Heart left ventricle (tissue), 16 donors: ENCODE measurements around the gene MPRIP. TPM values are rescaled to one million over a fixed set of nuclear protein-coding genes. Genes with fewer than 3 reads are reported as not detected.
A peak's percentile ranks its signal among the peaks of the same experiment; 100 is the strongest.

Source experiments
- ATAC-seq, 4 donors: fragments of 200-7000 bp; cut with Tn5 transposase; one replicate each; pipeline ENCODE4 v1.9.1; 2020 to 2022; ENCODE audit warnings: moderate library complexity in 4 of 4, mild to moderate bottlenecking in 3 of 4, moderate number of reproducible peaks in 1 of 4
- DNase-seq, 5 donors: peaks; one replicate each; pipeline ENCODE4 v3.0.0-alpha.2; 2020
- H3K27ac ChIP-seq, 12 donors: fragments of 200-600 bp; sonication (generic) in 4 of 12; one replicate each; pipeline versions ENCODE4 v1.5.0 to v1.8.0; 2016 to 2022; ENCODE audit warnings: mild to moderate bottlenecking in 2 of 12
- H3K27me3 ChIP-seq, 9 donors: fragments of 200-600 bp; sonication (generic) in 2 of 9; one replicate each; pipeline versions ENCODE4 v1.5.1 to v1.8.0; 2016 to 2022; ENCODE audit warnings: mild to moderate bottlenecking in 3 of 9
- H3K36me3 ChIP-seq, 9 donors: fragments of 200-600 bp; sonication (generic) in 2 of 9; one replicate each; pipeline versions ENCODE4 v1.5.0 to v1.8.0; 2018 to 2022; ENCODE audit warnings: mild to moderate bottlenecking in 2 of 9
- H3K4me1 ChIP-seq, 12 donors: fragments of 200-600 bp; sonication (generic) in 4 of 12; one replicate each; pipeline versions ENCODE4 v1.5.0 to v1.8.0; 2016 to 2022; ENCODE audit warnings: mild to moderate bottlenecking in 3 of 12
- H3K4me3 ChIP-seq, 12 donors: fragments of 200-600 bp; sonication (generic) in 4 of 12; one replicate each; pipeline versions ENCODE4 v1.5.0 to v1.8.0; 2017 to 2022; ENCODE audit warnings: mild to moderate bottlenecking in 9 of 12, moderate library complexity in 4 of 12
- H3K9me3 ChIP-seq, 12 donors: fragments of 200-600 bp; sonication (generic) in 4 of 12; one replicate each; pipeline versions ENCODE4 v1.5.0 to v1.8.0; 2016 to 2022; ENCODE audit warnings: mild to moderate bottlenecking in 1 of 12
- POLR2A ChIP-seq, 2 donors: fragments of 450-650 bp; IDR thresholded peaks; one replicate each; pipeline ENCODE4 v1.6.1; 2017; ENCODE audit warnings: antibody characterized with exemption in 2 of 2, mild to moderate bottlenecking in 2 of 2, moderate library complexity in 2 of 2
- WGBS, 4 donors: extraction: QIAGEN DNeasy Blood & Tissue Kit in 2 of 4; methylation state at CpG; one replicate each; pipeline versions ENCODE4 v1.1.5 to v1.1.7; 2013 to 2018; 5-methylcytosine and 5-hydroxymethylcytosine counted together
- intact Hi-C, 10 donors: fragments of 100-400 bp; cut with DNase I; formaldehyde crosslinking; loops; one replicate each; pipeline versions ENCODE4 v1.11.1 to v1.14.2; 2022
- polyA plus RNA-seq, 2 donors: library from polyadenylated mRNA; stranded (reverse); fragments of 200-250 nt; gene quantifications; one replicate each; pipeline ENCODE4 v1.2.3, GENCODE V29; 2013
- total RNA-seq, 9 donors: library from RNA; depleted of rRNA in 2 of 9; stranded (reverse); fragments of >200 nt in 2 of 9; fragmentation: NEBNext Ultra II Directional in 3 of 9; extraction: Animal tissue kit (Norgen Biotek cat#: 25700) in 3 of 9; gene quantifications; one replicate each; pipeline versions ENCODE4 v1.1.0 to v1.2.4, GENCODE V29; 2016 to 2023
- TF ChIP-seq, protein P1 (sequence below), 12 donors: fragments of 200-600 bp; sonication (generic) in 4 of 12; IDR thresholded peaks; one replicate each; pipeline versions ENCODE4 v1.5.0 to v1.8.0; 2018 to 2022; ENCODE audit warnings: antibody characterized with exemption in 12 of 12, mild to moderate bottlenecking in 5 of 12
- donor health status: ischemic (EF 13 %, LVEDD 7.1; RV severe dilation, severe dysfunction).
- donor health status: healthy with polysubstance abuse.
- donor health status: DM: no; HTN: yes; CAD: no.
- donor health status: DM: no; HTN: no; CAD: no.
- donor health status: ischemic (EF 25% LVEDD 6.9; RV normal size, moderate dysfunction).
- donor health status: ischemic (EF 25% LVEDD 5.7; RV mildly dilated, moderate dysfunction).
- donor health status: healthy.
- donor health status: DM: yes; HTN: yes; CAD: no.
- donor health status: ischemic (EF 35%, LVEDD 5.7; RV mildly dilated, moderate dysfunction).
- donor health status: nonischemic (EF 11% LVEDD 7.7; RV severe dilation, severe dysfunction).
- donor health status: DM: yes; HTN: yes; CAD: no.
- donor health status: PGD.
- donor health status: ischemic (EF 29% LVEDD 5.4; RV normal size, mild dysfunction).
- donor health status: nonischemic (EF 23%, LVEDD 6.1; RV moderate dilation, normal function).

MPRIP gene
- total and polyA plus RNA-seq, 11 donors = 131 to 686 (median 343) TPM

DNA sequence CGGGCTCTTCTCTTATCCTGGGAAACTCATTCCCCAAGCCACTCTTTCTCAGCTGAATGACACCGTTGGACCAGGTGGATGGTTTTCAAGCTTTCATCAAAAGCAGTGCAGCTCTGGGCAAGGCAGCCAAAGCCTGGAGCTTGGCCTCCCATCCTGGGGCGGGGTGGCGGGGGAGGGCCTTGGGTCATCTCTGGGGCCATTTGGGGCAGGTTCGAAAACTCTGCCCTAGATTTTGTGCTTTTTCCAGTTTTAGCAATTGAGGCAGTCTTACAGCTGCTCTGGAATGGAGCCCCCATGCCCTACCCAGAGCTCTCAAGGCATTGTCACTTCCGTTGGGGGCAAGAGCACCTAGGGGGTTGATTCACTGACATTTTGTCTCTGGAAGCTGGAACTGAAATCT lies 9.1 kb downstream of the MPRIP start:
- DNase-seq = peak in 1 of 5 donors; percentile 4
- WGBS, 4 donors = 69 to 77% (median 75%) methylated on average over 6 of the region's 6 CpGs
- peak overlapping the region in 11 of 12 donors; percentile 40 to 86 (median 65) for H3K27ac ChIP-seq

GRCh38 chr17:17051791-17052461 lies 9.7 kb downstream of the MPRIP start:
- peak overlapping the region in 2 of 12 donors; percentile 4 to 13 for H3K4me3 ChIP-seq
- no peaks in the 10 kb centered on the region for H3K27me3 ChIP-seq
- WGBS, 4 donors = 38 to 46% (median 43%) methylated on average over 6 to 10 of the region's 10 CpGs
- H3K36me3 ChIP-seq = peaks cover 0 to 6% (median 0%) of the 10 kb centered on the region in 9 donors
- ATAC-seq (peak; percentile 19 to 57 (median 36)), DNase-seq (peak in 2 of 5 donors; percentile 47 to 63)
- H3K4me1 ChIP-seq = peaks cover 30 to 100% (median 89%) of the 10 kb centered on the region in 12 donors
- peak overlapping the region; percentile 13 to 86 (median 64) for H3K27ac ChIP-seq
- TF ChIP-seq POLR2A (IDR thresholded peaks at IDR 0.05) = no peak
- TF ChIP-seq, protein P1, sequence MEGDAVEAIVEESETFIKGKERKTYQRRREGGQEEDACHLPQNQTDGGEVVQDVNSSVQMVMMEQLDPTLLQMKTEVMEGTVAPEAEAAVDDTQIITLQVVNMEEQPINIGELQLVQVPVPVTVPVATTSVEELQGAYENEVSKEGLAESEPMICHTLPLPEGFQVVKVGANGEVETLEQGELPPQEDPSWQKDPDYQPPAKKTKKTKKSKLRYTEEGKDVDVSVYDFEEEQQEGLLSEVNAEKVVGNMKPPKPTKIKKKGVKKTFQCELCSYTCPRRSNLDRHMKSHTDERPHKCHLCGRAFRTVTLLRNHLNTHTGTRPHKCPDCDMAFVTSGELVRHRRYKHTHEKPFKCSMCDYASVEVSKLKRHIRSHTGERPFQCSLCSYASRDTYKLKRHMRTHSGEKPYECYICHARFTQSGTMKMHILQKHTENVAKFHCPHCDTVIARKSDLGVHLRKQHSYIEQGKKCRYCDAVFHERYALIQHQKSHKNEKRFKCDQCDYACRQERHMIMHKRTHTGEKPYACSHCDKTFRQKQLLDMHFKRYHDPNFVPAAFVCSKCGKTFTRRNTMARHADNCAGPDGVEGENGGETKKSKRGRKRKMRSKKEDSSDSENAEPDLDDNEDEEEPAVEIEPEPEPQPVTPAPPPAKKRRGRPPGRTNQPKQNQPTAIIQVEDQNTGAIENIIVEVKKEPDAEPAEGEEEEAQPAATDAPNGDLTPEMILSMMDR (IDR thresholded peaks at IDR 0.05) = no peak
- intact Hi-C loops = loop anchor here in 1 of 10 donors (10.0 kb wide), 1 partner anchor 63 kb away; no protein-coding TSS in a partner anchor
- no peaks in the 10 kb centered on the region for H3K9me3 ChIP-seq

More for the DNA sequence above, 9.1 kb downstream of the MPRIP start:
- TF ChIP-seq, protein P1 (IDR thresholded peaks at IDR 0.05) = no peak
- no peak for TF ChIP-seq POLR2A (IDR thresholded peaks at IDR 0.05)
- Histone ChIP-seq H3K36me3 (peaks cover 0 to 6% (median 0%) of the 10 kb centered on the region in 9 donors), H3K4me3 (peak overlapping the region in 1 of 12 donors; percentile 13), H3K27me3 (no peaks in the 10 kb centered on the region), H3K9me3 (no peaks in the 10 kb centered on the region), H3K4me1 (peaks cover 29 to 100% (median 89%) of the 10 kb centered on the region in 12 donors)
- intact Hi-C loops = loop anchor here in 1 of 10 donors (10.0 kb wide), 1 partner anchor 63 kb away; no protein-coding TSS in a partner anchor
- ATAC-seq = no peak

DNA sequence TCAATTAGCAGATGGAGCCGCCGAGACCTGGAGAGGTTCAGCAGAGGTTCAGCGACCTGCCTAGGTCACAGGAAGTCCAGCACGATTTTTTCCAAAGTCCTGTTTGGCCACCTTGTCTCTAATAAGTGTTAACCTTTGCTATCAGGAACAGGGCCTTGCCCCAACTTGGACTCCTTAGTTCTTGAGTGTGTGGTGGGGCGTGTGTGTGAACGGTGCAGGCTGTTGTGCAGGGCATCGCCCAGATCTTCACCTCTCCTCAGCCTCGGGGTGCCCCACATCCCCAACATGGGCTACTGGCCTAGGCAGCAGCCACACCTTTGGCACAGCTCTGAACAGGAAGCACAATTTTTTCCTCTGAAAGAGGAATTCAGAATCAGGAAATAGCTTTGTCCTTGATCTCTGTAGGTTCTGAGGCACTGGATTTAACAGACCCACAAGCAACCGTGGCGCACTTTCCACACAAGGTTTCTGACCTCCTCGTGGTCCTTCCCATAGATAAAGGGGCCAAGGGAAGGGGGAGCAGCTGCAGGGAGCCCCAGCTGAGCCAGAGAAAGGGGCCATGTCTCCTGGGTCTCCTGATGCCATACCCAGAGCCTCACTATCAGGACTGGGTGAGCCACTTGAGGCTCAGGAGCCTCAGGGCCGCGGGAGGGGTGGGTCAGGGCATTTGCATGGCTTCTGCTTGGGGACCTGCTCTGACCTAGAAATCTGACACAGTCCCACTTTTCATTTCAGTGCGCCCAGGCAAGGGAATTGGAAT lies 10.4 kb downstream of the MPRIP start:
- peak in 1 of 5 donors; percentile 25 for DNase-seq
- WGBS, 4 donors = 34 to 46% (median 37%) methylated on average over 11 to 14 of the region's 14 CpGs
- ATAC-seq = peak in 1 of 4 donors; percentile 21
- TF ChIP-seq POLR2A (IDR thresholded peaks at IDR 0.05) = no peak
- TF ChIP-seq, protein P1 (IDR thresholded peaks at IDR 0.05) = no peak
- peaks cover 0 to 10% (median 0%) of the 10 kb centered on the region in 9 donors for H3K36me3 ChIP-seq
- peak overlapping the region; percentile 13 to 86 (median 64) for H3K27ac ChIP-seq
- no peak overlapping the region for H3K4me3 ChIP-seq
- H3K9me3 ChIP-seq = no peaks in the 10 kb centered on the region
- no peaks in the 10 kb centered on the region for H3K27me3 ChIP-seq
- intact Hi-C loops = loop anchor here in 1 of 10 donors (10.0 kb wide), 1 partner anchor 62 kb away; no protein-coding TSS in a partner anchor
- peaks cover 30 to 100% (median 90%) of the 10 kb centered on the region in 12 donors for H3K4me1 ChIP-seq
